HG03354 (cell line): ENCODE results near the gene ELF1.
"Not testable (repeated sequence)": the region's sequence is repeated elsewhere in the genome, so short reads cannot be mapped to it uniquely, and the experiment has no call there.

Source experiments
- ATAC-seq: cut with Tn5 transposase; IDR thresholded peaks from one replicate; pipeline ENCODE4 v1.9.1; 2021; ENCODE audit warnings: mild to moderate bottlenecking; ENCODE audit not compliant: unreplicated experiment, poor library complexity, severe bottlenecking

The ELF1 gene

GRCh38 chr13:40986101-40986856 lies 32.8 kb downstream of the ELF1 start:
- no peak for ATAC-seq

- ATAC-seq, result no peak
Observed at GRCh38 chr13:40985381-40986100, 33.6 kb downstream of the ELF1 start.

DNA sequence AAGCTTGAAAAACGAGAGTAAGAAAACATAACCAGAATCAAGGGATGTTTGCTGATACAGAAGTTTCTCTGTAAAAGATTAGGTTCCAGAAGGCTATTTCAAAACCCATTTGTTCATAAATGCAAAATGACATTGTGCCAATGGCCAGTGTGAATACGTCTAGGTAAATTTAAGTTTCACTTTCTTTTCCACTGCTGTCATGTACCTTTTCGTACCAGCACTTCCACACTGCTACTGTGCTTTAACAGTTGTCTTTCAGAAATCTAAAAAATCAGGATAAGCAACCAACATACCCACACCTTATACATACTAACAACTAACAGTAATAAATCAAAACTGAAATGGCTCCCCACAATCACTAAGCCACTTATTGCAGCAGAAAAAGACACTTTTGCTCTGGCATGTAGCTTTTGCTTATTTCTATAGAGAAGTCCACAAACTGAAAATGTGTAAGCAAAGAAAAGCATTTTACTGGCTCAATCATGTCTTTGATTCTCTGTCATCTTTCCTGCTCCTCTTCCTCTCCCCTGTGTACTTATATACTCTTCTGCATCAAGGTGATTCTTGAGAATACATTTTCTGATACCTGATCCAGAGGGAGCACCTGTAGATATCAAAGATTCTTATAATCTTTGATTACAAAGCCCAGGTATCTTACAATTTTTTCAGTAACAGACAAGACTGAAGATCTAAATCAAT lies 34.3 kb downstream of the ELF1 start:
- ATAC-seq, result peak; percentile 65

DNA sequence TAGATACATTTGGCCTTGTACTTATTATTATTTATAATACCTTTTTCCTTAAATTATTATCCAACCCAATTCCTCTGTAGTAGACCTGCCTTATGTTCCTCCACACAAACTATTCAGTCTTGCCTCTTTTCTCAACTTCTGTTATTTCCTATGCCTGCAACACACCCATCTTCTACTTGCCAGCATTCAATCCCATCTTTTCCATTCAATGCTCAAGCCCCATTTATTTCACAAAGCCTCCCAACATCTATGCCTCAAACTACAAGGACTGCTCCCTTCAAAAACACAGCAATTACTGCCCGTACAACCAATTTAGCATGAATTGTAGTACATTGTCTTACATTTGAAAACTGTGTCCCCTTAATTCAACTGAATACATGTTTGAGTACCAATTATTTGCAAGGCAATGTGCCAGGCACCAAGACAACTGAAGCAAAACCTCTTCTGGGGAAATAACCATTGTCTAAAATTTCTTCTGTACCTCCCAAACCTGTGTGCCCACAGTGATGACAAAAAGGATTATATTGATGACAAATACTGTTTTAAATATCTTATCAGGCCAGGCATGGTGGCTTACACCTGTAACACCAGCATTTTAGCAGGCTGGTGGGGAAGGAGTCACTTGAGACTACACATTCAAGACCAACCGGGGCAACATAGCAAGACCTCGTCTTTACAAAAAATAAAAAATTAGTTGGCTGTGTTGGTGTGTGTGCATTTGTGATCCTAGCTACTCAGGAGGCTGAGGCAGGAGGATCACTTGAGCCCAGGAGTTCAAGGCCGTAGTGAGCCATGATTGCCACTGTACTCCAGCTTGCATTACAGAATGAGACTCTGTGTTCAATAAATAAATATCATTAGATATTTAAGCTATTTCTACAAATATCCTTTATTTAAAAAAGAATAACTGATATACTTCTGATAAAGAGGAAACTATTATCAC lies 35.1 kb downstream of the ELF1 start:
- no peak for ATAC-seq

DNA sequence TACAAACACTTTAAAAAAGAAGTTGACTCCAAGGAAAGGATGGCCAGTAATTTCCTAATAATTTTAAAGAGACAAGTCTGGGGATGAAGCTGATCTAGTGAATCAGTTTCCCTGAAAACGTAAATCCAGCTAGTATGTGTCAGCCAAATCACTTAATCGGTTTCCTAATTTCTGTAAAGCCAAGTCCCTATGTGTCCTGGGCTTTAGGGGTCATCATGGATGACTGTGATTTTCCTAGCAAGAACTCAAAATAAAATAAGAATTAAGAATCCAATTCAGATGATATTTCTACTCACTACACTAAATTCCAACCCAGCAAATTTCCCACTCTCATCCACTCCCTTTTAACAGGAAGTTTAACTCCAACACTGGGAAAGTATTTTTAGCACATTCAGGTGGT lies 35.9 kb downstream of the ELF1 start:
- no peak for ATAC-seq

- ATAC-seq, result peak; percentile 67
Observed at GRCh38 chr13:40982772-40983171, 36.3 kb downstream of the ELF1 start.

DNA sequence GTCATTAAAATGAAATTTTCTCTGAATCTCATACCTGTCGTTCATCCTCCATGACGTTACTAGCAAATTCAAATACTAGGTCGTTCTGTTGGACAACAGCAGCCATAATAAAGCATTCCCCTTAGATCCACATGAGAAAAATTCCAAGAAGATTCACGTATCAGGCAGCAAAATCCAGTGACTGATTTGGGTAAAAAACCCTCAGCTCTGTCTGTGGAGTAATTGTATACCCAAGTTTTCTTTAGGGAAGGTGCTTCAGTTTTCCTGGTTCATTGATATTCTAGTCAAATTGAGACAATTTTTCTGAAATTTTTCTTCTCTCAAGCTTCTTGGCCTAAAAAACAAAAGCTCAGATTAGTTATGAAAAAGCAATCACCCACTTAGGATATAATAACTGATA lies 37.2 kb downstream of the ELF1 start:
- ATAC-seq, result no peak

DNA sequence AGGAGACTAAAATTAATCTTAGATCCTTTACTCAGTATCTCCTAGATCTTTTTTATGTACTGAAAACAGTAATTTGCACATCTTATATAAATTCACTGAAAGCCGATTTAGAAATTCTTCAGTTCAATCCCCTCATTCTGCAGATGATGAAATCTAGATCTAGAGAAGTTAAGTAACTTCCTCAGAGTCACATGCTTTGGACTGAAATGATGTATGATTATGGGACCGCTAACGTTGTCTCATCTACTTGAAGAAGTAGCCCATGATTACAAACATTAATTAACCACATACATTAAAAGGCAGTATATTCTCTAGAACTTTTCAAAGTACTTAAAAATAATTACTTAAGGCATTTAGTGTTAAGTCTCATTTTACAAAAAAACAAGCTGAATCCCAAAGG lies 37.8 kb downstream of the ELF1 start:
- no peak for ATAC-seq

- no peak for ATAC-seq
Observed at GRCh38 chr13:40980461-40980860, 38.7 kb downstream of the ELF1 start.

- ATAC-seq, result no peak
Observed at GRCh38 chr13:40979232-40979631, 39.9 kb downstream of the ELF1 start.

GRCh38 chr13:40978109-40978508 lies 41.0 kb downstream of the ELF1 start:
- not testable (repeated sequence) for ATAC-seq

DNA sequence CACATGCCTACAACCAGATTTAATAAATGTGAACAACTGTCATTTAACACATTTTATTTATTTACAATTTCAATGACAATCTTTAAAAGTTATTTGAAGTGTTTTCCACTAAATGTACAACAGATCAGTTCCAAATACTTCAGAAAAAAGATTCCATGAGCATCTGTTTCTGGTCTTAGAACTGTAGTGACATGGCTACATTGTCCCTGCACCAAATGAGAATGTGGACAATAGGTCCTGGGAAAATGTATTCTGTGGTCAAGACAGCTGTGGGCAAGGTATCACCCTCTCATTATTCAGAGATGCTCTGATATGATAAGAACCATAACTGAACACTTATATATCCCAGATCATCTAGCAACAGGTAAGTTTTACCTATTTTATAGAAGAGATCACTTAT lies 43.7 kb downstream of the ELF1 start:
- no peak for ATAC-seq

GRCh38 chr13:40974460-40975407 lies 44.4 kb downstream of the ELF1 start:
- ATAC-seq, result peak; percentile 81

DNA sequence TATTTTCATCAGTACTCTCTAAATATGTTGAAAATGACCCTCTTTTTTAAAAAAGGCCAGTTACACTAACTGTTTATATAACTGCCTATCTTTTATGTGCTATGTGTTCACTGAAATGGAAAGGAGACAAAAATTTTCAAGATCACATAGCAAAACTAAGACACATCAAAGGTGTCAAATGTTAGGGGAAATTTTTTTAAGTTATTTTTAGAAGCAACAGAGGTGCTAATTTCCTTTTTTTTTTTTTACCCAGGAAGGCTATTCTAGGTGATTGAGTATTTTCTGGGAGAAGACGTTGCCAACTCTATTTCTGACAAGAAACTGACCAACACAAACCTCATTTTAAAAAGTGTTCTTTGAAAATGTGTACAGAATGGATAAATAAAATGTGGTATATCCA lies 45.7 kb downstream of the ELF1 start:
- ATAC-seq, result no peak

DNA sequence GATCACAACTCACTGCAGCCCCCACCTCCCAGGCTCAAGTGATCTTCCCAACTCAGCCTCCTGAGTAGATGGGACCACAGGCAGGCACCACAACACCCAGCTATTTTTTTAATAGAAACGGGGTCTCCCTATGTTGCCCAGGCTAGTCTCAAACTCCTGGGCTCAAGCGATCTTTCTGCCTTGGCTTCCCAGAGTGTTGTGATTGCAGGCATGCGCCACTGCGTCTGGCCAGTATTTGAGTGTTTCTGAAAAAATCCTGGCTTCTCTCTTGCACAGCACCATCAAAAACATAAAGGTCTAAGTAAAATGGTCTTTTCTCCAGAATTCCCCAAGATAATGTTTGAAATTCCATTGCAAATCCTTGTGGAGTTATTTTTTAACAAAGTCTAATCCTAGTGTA lies 47.8 kb downstream of the ELF1 start:
- ATAC-seq, result no peak

- ATAC-seq, result no peak
Observed at GRCh38 chr13:40970803-40971202, 48.3 kb downstream of the ELF1 start.

DNA sequence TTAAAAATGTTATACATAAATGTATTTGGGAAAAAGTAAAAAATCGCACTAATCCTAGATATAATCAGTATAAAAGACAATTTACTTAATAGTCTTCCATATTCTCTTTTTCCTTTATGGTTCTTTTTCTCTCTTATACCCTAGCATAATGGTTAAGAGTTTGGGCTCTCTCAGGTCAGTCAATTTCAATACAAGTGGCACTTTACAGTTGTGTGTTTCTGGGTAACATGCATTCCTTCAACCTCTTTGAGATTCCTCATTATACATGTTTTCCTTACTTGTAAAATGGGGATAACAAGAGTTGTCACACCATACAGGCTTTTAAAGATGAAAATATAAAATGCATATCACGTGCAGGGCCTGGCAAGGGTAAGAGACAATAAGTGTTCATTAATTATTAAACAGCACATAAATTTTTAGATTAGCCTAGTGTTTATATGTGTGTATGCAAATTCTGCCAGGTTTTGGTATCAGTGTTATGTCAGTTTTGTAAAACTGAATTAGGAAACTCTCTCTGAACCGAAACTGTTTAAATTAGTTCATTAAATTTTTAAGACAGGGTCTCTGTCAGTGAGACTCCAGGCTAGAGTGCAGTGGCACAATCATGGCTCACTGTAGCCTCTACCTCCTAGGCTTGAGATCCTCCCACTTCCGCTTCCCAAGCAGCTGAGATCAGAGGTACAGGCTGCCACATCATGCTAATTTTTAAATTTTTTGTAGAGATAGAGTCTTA lies 49.8 kb downstream of the ELF1 start:
- peak; percentile 70 for ATAC-seq

GRCh38 chr13:40968416-40969000 lies 50.6 kb downstream of the ELF1 start:
- ATAC-seq, result no peak
